GM23248 (cell line): ENCODE data around the gene TBXAS1. TPM values are rescaled to one million over a fixed set of nuclear protein-coding genes. Genes with fewer than 3 reads are reported as not detected.

Experiments used
- DNase-seq: peaks from one replicate; pipeline ENCODE4 v3.0.0-alpha.2; 2015
- H2AFZ ChIP-seq: fragments of 200-600 bp; sonication (generic); 2 replicates; pipeline ENCODE4 v1.6.1; 2016; ENCODE audit warnings: antibody characterized with exemption
- H3F3A ChIP-seq: fragments of 200-600 bp; sonication (generic); 2 replicates; pipeline ENCODE4 v1.6.1; 2016; ENCODE audit warnings: mild to moderate bottlenecking, antibody characterized with exemption, mixed run types; ENCODE audit not compliant: insufficient read depth
- H3K27ac ChIP-seq: fragments of 200-600 bp; sonication (generic); 2 replicates; pipeline ENCODE4 v1.5.1; 2016; ENCODE audit warnings: mild to moderate bottlenecking
- H3K27me3 ChIP-seq: fragments of 200-600 bp; sonication (generic); replicated peaks from 2 replicates; pipeline ENCODE4 v1.6.1; 2016; ENCODE audit warnings: mild to moderate bottlenecking; ENCODE audit not compliant: insufficient read depth
- H3K36me3 ChIP-seq: fragments of 200-600 bp; sonication (generic); 2 replicates; pipeline ENCODE4 v1.6.1; 2016; ENCODE audit warnings: low read depth, mild to moderate bottlenecking
- H3K4me1 ChIP-seq: fragments of 200-600 bp; sonication (generic); 2 replicates; pipeline ENCODE4 v1.6.1; 2016; ENCODE audit warnings: mild to moderate bottlenecking; ENCODE audit not compliant: insufficient read depth
- H3K4me2 ChIP-seq: fragments of 200-600 bp; sonication (generic); one replicate; pipeline ENCODE4 v1.6.1; 2016; ENCODE audit warnings: mild to moderate bottlenecking; ENCODE audit not compliant: unreplicated experiment
- H3K4me3 ChIP-seq: fragments of 200-600 bp; sonication (generic); 2 replicates; pipeline ENCODE4 v1.5.1; 2016; ENCODE audit warnings: mild to moderate bottlenecking
- H3K79me2 ChIP-seq: fragments of 200-600 bp; sonication (generic); 2 replicates; pipeline ENCODE4 v1.6.1; 2016; ENCODE audit warnings: mild to moderate bottlenecking; ENCODE audit not compliant: insufficient read depth
- H3K9ac ChIP-seq: fragments of 200-600 bp; sonication (generic); 2 replicates; pipeline ENCODE4 v1.6.1; 2016; ENCODE audit warnings: mild to moderate bottlenecking
- H3K9me2 ChIP-seq: fragments of 200-600 bp; sonication (generic); 2 replicates; pipeline ENCODE4 v1.6.1; 2016; ENCODE audit warnings: mixed run types, mild to moderate bottlenecking, moderate library complexity; ENCODE audit not compliant: insufficient read depth
- H3K9me3 ChIP-seq: fragments of 200-600 bp; sonication (generic); one replicate; pipeline ENCODE4 v1.6.1; 2017; ENCODE audit warnings: low read depth
- H4K20me1 ChIP-seq: fragments of 200-600 bp; sonication (generic); 2 replicates; pipeline ENCODE4 v1.6.0; 2016; ENCODE audit not compliant: insufficient read depth
- EZH2 ChIP-seq: fragments of 200-600 bp; sonication (generic); IDR thresholded peaks from 2 replicates; pipeline ENCODE4 v1.6.1; 2018; ENCODE audit warnings: antibody characterized with exemption, mild to moderate bottlenecking; ENCODE audit not compliant: insufficient read depth, poor library complexity, severe bottlenecking
- EZH2phosphoT487 ChIP-seq: fragments of 200-600 bp; sonication (generic); IDR thresholded peaks from 2 replicates; pipeline ENCODE4 v1.6.1; 2018; ENCODE audit warnings: antibody characterized with exemption, moderate library complexity, mild to moderate bottlenecking, low read depth; ENCODE audit not compliant: insufficient read depth
- WGBS, 2 experiments: methylation state at CpG; one replicate each; pipeline ENCODE4 v1.1.6; 2015 to 2017; ENCODE audit warnings: low lambda C conversion rate in 2 of 2, low coverage in 1 of 2; ENCODE audit errors: missing lambda C conversion rate in 2 of 2; 5-methylcytosine and 5-hydroxymethylcytosine counted together
- in situ Hi-C: fragments of 300-500 bp; cut with MboI; formaldehyde crosslinking; loops from 2 replicates; pipeline ENCODE4 v1.15.0; 2020
- polyA plus RNA-seq: library from polyadenylated mRNA; unstranded; fragments of >200 nt; fragmentation: Nextera tagmentation; extraction: Ambion mirVana; gene quantifications from 2 replicates; pipeline ENCODE4 v1.2.1, GENCODE V29; 2016
- total RNA-seq: library from RNA; depleted of rRNA; stranded (reverse); fragments of >200 nt; shearing (Covaris generic); gene quantifications from 2 replicates; pipeline ENCODE4 v1.2.3, GENCODE V29; 2014

The TBXAS1 gene
- total and polyA plus RNA-seq, 2 experiments from 2014 or later: 0.49 TPM; not detected in 1

DNA sequence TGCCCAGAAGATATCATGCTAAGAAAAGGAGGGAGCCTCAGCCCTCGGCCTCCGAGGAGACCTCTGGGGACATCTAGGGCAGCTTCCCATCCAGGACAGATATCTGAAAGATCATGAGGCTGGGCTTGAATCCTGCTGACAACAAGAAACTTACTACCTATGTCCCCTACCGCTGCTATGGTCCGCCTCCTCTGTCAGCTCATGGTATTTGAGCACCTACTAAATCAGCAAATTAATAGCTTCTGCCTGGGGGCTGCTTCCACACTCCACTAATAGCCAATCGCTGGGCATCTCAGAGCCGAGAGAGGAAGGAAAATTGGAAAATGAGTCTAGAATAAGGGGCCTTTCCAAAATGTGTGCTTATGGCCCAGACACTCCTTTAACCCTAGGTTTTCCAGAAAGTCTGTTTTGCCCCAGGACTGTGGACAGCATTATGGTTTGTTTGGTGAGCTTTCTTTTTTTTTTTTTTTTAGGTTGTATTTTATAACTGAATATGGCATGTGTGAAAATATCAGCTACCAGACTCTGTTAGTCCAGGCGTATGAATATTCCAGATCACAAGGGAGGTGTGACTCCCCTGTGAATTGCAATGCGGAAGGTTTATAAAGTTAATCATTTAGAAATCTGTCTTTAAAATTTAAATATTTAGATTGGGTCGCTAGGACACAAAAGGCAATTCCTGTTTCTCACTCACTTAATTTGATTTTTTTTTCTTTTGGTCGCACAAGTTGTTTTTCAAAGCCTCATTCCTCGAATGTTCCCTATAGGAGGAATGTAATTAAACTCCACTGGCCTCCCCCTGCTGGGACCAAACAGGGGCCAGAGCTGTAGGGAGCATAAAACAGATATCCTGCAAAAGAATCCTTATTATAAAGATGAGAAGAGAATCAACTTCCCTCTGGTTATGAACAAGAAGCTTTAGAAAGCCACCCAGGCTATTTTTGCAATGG lies 144.3 kb downstream of the TBXAS1 start:
- H3K27me3 ChIP-seq: peaks cover 33% of the 10 kb centered on the region
- H3K36me3 ChIP-seq: no peaks in the 10 kb centered on the region
- no peaks in the 10 kb centered on the region for H3K9me2 ChIP-seq
- H3K4me3 ChIP-seq: no peak overlapping the region
- no peaks in the 10 kb centered on the region for H4K20me1 ChIP-seq
- WGBS, 2 experiments: 40 to 50% methylated on average over 11 of the region's 11 CpGs
- H3K4me2 ChIP-seq: no peak overlapping the region
- no peak overlapping the region for H2AFZ ChIP-seq
- in situ Hi-C loops: no loop called here
- no peaks in the 10 kb centered on the region for H3K4me1 ChIP-seq
- no peak for DNase-seq
- H3K9me3 ChIP-seq: no peaks in the 10 kb centered on the region
- no peaks in the 10 kb centered on the region for H3K79me2 ChIP-seq
- no peaks in the 10 kb centered on the region for H3F3A ChIP-seq
- H3K9ac ChIP-seq: no peak overlapping the region
- TF ChIP-seq EZH2phosphoT487 (no peak), EZH2 (no peak)
- no peak overlapping the region for H3K27ac ChIP-seq

- H3K27me3 ChIP-seq: peaks cover 24% of the 10 kb centered on the region
- in situ Hi-C loops: no loop called here
- no peaks in the 10 kb centered on the region for H3K79me2 ChIP-seq
- H3K36me3 ChIP-seq: no peaks in the 10 kb centered on the region
- no peak overlapping the region for H3K9ac ChIP-seq
- DNase-seq: no peak
- H2AFZ ChIP-seq: no peak overlapping the region
- no peaks in the 10 kb centered on the region for H3F3A ChIP-seq
- no peak overlapping the region for H3K4me2 ChIP-seq
- 82 to 88% methylated on average over 13 of the region's 13 CpGs for WGBS, 2 experiments
- no peak overlapping the region for H3K4me3 ChIP-seq
- H3K27ac ChIP-seq: no peak overlapping the region
- no peaks in the 10 kb centered on the region for H3K9me2 ChIP-seq
- H4K20me1 ChIP-seq: no peaks in the 10 kb centered on the region
- TF ChIP-seq EZH2phosphoT487: no peak
- TF ChIP-seq EZH2: no peak
- no peaks in the 10 kb centered on the region for H3K4me1 ChIP-seq
- H3K9me3 ChIP-seq: no peaks in the 10 kb centered on the region
Observed at GRCh38 chr7:139974179-139974811, 145.2 kb downstream of the TBXAS1 start.

DNA sequence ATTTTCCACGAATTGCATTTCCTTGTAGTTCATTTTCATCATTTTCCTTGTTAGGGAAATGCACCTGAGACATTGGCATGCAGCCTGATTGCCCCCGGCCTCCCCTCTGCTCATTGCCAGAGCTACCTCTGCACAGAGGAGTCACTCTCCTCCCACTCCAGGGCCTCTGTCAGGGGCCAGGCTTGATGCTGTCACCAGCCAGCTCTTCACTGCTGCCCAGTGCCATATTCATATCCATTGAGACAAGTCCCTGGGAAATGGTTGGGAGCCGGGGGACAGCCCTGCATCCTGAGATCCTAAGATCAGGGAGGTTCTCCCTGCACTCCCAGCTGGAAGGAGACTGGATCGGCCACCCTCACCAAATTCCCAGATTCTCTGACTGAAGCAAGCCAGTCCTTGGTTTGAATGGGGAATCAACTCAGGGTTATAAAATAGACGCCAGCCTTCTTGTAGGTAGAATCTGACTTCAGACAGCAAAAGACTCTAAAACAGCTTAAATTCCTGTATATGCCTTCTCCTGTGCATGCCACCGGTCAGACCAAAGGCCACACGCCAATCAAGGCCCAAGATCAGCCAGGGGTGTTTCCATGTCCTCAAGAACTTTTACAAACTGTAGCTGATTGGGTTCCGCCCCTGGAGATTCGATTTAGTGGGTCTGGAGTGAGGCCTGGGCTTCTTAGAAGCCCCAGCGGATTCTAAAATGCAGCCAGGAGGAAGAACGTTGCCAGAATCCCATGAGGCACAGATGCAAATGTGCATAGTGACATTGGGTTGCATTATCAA lies 147.2 kb downstream of the TBXAS1 start:
- Histone ChIP-seq H3K27me3 (peaks cover 12% of the 10 kb centered on the region), H3K9me3 (no peaks in the 10 kb centered on the region), H3K4me3 (no peak overlapping the region), H4K20me1 (no peaks in the 10 kb centered on the region), H3K79me2 (no peaks in the 10 kb centered on the region), H3K27ac (no peak overlapping the region), H3K4me2 (no peak overlapping the region), H3K4me1 (no peaks in the 10 kb centered on the region), H3K9ac (no peak overlapping the region), H3F3A (no peaks in the 10 kb centered on the region), H2AFZ (no peak overlapping the region), H3K36me3 (no peaks in the 10 kb centered on the region), H3K9me2 (no peaks in the 10 kb centered on the region)
- in situ Hi-C loops: loop anchor here (25.0 kb wide), 1 partner anchor 189 kb away; the partner anchor contains the start of gene HIPK2
- DNase-seq: no peak
- TF ChIP-seq EZH2phosphoT487 (no peak), EZH2 (no peak)
- 66 to 74% methylated on average over 11 of the region's 11 CpGs for WGBS, 2 experiments
